NAMALWA (cell line): ENCODE measurements around the gene PPIP5K1.

Experiments
- DNase-seq: peaks from one replicate; pipeline ENCODE4 v3.0.0-alpha.2; 2015; ENCODE audit warnings: low spot score

PPIP5K1 gene

DNA sequence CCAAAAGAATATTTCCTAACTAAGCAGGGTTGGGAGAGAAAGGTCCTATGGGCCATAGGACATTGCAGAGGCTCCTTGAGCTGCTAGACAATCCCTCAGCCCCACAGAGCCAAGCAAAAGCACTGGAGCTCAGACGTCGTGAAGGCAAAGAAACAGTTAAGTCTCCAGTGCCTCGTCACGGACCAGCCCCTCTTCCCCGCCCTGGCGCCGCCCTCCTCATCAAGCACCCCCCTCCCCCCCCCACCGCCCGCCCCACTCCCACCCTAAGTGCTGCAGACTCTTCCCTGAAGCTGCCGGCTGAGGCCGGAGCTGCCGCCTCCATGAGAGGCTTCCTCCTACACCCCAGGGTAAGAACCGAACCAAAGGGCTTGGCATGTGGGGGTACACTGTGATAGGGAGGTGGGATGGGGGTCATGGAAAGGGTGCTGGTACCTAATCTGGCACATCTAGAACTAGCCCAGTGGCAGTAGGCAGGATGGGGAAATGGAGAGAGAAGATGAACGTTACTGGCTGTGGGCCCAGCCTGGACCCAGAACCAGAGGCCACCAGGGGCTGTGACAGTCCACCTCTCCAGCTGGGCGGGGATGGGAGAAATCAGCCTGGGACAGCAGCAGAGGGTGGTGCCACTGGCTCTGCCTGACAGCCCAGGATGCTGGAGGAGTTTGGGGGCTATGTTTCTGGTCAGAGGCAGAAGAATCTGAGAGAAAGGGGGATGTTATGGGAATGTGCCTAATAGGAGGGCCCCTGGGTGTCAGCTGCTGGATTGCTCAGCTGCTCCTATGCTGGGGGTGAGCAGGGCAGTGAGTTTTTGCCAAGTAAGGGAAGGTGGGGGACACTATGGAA, 72.4 kb downstream of the PPIP5K1 start, which contains the start of gene MAP1A:
Gene MAP1A (plus strand): TSS at position 255 of the 843 bp plus-strand sequence. CDS start 3,866 bp downstream, outside the sequence.
- peak; percentile 53 for DNase-seq

DNA sequence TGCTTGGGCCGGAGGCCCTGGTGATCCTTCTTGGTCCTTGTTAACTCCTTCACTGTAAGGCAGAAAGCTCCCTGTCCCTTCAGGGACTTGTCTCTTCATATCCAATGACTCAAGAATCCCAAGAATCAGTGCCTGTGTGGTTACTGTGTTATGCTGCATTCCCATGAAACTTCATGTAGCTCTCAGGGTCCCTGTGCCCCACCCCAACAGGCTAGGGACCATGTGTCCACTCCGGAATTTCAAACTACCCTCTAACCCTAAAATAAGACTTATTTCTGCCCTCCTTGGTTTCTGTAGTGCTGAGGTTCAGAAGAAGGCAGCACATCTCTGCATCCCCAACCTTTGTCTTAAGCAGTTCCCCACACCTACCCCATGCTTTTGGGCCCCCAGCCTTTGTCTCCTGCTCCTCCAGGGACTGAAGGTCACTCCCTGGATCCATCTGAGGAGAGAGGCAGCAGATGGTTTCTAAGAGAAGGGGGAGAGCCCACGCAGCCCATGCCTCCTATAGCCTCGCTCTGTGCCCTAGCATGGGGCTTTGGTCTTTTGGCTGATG, 73.1 kb downstream of the PPIP5K1 start:
- no peak for DNase-seq

DNA sequence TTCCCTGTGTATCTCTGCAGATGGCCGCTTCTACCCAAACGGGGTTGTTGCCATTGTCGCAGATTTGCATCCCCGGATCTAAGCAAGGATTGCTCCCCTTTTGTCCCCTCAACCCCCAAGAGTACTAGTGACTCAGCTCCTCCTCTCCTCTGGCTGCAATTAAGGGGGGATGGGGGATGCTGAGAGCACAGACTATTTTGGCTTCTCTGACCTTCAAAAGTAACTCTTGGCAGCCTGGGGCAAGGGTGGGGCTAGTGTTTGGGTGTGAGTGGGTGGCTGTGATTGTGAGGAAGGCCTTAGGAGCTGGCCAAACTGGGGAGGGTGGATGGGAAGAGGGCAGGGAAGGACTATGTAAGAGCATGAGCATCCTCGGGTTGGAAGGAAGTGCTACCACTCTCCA, 73.8 kb downstream of the PPIP5K1 start:
- no peak for DNase-seq

DNA sequence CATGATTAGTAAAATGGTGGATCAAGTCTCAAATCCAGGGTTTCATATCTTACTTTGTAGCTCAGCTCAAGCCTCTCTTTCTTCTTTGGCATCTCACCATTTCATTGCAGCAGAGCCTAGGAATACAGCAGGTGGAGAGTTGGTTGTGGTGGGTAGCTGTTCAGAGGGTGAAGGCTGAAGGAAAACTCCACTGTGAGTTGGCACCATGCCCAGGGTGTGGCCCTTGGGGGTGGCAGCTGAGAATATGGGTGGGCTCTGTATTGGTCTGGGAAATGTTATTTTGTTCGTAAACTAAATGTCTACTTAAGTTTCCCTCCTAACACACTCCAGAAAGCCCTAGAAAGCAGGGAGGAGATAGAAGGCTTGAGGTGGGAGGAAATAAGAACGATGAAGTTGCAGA, 74.3 kb downstream of the PPIP5K1 start:
- no peak for DNase-seq

DNA sequence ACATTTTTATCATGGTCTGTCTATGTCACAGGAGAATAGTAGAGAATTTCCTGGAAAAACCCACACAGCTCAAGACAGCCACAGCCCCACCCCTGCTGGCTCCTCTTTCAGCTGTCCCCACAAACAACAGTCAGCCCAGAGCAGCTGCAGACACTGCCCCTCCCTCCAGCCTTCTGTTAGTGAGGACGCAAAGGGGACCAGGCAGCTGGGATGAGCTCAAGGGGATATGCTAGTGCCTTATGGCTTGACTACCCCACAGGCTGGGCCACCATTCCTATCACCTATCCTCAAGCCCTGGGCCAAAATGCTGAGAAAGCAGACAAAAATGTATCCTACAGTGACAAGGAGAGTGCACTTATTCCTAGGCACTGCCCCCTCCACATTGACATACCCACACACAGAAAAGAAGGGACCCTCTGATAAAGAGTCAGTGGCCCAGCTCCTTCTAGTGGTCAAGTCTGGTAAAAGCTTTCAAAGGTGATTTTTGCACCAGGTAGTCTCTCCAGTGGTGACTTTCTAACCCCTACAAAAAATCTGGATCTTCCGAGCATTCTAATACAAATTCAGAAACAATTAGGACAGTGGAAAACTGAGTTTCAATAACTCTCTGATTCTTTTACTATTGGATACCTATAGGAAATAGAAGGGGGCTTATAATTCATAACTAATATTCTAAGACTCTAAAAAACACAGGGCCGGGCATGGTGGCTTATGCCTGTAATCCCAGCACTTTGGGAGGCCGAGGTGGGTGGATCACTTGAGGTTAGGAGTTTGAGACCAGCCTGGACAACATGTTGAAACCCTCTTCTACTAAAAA, 75.6 kb downstream of the PPIP5K1 start:
- peak; percentile 75 for DNase-seq

DNA sequence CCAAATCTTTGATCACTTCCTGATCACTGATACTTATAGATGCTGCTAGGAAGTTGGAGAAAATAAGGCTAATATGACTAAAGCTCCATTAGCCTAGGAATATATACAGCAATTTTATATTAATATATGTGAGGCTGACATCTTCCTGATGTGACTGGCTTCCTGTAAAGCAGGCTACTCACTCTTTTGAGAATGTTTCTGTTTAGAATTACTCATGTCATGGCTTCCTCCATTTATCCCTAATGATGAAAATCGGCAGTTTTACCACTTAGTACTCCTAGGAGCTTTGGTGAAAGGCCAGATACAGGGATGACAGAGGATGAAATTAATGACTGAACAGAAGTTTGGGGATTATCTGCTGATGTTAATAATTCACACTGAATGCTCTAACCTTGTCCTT, 76.5 kb downstream of the PPIP5K1 start:
- DNase-seq, result no peak

DNA sequence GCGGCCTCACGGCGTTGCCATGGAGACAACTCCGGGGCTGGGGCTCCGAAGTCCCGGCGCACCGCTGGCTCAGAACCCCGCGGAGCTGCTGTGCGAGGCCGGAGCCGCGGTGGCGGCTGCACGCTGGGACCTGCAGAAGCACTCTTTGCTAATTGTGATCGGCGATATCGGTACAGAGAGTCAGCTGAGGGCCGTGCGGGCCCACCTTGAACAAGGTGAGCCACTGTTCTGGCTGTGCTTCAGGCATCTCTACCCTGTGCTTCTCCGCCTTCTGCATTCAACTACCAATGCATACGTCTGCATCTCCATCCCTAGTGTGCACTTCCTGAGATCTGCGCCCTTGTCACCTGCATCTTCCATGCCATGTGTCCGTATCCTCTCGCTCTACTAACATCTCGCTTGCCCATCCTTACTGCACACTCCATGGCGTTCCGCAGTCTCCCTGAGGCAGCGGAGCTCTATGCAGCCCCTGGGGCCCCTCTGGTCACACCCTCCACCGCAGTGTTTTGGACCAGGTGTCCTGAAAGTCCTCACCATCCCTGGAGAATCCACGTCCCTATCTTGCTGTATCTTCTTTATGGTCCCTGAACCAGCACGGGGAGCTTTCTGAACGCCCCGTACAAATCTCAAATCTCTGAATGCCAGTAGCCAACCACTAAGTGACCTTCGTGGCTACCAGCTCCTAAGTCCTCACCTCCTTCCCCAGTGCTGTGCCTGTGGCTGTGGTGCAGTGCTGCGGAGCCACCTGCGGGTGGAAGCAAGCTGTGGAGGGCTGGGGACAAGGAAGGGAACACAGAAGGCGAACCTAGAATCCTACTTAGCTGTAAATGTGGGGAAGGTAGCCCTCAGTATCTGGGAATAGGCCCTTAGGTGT, 78.8 kb downstream of the PPIP5K1 start:
- DNase-seq, result peak; percentile 53

DNA sequence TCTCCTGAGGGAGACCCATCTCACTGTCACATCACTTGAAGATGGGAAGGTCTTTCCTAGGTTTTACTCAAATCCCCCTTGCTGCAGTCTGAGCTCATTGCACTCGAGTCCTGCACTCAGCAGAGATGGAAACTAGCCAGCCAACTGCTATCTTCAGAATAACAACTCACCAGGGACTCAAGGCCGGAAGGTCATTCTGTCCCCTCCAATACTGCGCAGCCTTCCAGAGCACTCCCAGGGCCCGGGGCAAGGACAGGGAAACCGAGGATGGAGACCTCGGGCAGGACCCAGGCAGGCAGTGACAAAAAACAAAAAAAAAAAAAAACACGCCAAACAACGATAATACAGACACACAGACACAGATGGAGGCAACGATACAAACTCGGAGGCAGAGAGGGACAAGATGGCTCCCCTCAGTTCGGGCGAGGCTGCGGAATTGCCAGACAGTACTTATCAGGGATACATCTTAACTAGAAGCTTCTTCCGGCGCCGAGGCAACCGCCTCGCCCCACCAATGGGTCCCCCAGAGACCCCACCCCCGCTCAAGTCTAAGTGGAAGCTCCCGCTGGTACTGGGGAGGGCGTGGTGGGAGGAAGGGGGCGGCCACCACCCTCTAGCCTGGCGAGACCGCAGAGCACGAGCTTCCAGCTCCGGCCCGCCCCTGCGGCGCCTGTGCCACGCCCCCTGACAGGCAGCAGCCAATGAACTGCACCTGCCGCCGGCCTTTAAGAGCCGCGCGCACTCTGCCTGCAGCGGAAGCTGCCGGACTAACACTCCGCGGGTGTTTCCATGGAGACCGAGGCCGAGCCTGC, 79.6 kb downstream of the PPIP5K1 start:
- DNase-seq, result peak; percentile 99

DNA sequence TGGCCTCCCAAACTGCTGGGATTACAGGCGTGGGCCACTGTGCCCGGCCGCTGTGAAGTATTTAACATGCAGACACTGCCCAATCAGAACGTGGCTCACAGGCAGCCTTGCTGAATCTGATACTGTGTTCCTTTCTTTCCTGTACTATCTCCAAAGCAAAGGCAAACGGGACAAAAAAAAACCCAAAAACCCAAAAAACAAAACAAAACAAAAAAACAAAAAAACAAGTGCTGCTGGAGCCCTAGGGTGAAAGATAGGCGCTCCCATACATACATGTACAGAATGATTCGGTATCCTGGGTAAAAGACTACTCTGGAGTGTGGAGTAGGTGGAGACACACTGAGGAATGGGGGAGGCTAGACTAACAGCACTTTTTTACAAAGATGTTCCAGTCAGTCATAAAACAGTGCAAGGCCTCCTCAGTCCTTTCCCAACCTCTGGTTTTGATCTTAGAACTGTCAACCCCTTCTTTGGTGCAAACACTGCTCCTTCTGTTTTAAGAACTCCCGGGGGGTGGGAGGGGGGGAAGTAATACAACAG, 80.3 kb downstream of the PPIP5K1 start:
- no peak for DNase-seq

DNA sequence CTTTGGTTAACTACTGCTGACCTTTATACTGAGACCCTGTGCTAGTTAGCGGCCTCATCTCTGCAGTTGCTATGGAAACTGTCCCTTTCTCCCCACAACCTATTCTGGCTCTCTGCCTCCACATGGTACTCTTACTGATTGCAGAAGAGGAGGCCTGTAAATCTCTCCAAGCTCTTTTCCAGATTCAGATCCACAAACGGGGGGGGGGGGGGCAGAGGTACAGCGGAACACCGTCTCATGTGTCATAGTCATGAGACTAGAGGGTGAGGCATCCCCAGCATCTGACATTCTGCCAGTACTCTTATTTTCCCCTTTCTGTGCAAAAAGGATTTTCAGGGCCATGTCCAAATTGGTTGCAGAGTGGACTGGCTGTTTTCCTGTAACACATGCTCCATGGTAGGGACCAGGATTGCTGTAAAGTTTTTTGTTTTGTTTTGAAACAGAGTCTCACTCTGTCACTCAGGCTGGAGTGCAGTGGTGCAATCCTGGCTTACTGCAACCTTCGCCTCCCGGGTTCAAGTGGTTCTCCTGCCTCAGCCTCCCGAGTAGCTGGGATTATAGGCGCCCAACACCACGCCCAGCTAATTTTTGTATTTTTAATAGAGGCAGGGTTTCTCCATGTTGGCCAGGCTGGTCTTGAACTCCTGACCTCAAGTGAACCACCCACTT, 80.9 kb downstream of the PPIP5K1 start:
- DNase-seq, result no peak

DNA sequence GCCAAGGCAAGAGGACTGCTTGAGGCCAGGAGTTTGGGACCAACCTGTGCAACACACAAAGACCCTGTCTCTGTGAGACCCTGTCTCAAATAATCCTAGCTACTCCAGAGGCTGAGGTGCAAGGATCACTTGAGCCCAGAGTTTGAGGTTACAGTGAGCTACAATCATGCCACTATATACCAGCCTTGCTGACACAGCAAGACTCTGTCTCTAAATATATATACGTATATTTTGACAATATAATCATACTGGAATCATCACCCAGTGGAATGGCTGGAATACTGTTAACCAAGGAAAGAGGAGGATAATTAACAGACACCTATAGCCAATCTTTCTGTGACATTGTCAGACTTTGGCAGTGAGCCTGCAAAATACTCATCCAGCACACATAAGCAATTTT, 81.6 kb downstream of the PPIP5K1 start:
- DNase-seq, result no peak

DNA sequence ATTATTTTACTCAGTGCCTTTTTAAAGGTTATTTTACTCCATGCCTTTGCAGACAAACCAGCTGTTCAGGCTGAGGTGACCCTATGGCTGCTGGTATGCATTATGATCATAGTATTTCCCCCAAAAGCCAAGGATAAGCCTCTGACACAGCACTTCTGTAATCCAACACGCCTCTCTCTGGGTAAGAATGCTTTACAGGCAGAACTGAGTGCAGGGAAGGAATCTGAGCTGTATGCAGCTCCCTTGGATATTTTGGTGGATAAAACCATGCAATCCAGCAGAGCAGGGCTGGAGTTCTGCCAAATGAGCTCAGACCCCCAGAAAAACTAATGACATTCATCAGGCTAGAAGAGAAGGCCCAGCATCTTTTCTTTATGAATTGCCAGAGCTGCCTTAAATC, 84.3 kb downstream of the PPIP5K1 start:
- no peak for DNase-seq

DNA sequence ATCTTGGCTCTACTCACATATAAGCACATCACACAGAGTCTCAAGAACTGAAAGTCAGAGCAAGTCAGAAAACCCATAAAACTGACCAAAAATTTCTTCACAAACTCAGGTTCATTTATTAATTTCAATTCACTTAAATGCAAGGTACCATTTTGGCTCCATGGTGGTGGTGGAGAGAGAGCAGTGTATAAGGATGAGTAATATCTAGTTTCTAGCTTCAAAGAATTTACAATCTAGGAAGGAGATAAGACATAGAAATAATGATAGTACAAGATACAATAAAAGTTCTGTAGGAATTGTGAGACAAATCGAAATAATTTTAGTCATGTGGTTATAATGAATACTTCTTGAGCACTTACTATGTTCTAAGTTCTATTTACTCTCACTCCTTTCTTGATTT, 90.4 kb downstream of the PPIP5K1 start:
- DNase-seq, result no peak

DNA sequence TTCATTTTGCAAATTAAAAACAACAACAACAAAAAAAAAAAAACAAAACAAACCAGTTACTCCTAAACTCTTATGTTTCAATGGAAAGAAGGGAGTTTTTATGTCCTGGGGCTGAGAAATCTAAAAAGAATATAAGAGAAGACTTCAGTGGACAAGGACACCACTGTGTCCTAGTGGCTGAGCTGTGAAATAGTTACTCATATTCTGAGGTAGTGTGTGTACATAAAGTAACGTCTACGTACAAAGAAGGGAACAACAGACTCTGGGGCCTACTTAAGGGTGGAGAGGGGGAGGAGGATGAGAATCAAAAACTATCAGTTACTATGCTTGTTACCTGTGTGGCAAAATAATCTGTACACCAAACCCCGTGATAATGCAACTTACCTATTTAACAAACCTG, 91.0 kb downstream of the PPIP5K1 start:
- DNase-seq, result no peak

DNA sequence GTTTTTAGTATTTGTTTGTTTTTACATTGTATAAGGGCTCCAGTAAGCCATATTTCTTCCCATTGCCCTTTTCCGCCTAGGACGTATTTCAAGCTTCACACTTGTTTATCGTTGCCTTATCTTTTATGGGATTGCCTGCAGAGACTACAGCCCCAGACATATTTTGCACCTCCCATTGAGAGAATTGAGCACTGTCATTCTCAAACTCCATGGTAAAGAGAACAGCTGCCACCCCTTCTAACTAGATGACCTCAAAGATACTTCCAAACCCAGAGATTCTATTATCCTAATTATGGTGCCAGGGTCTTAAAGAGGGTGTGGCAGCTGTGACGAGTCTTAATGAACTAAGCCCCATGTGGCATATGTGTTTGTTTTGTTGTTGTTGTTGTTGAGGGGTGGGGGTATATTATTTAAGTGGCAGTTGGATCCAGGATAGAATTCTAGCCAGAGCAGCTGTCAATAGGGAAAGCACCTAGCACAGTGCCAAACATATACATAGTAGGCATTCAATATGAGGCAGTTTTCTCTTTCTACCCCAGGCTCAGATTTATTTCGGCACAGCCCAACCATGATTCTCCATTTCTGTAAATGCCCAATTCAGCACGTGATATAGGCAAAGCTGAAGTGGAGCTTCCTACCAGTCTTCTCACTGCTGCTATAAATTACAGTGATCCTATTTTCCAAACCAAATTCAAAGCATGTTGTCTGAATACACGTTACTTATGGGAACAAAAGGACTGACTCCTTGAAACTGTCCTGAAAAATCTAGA, 96.1 kb downstream of the PPIP5K1 start:
- DNase-seq, result no peak

DNA sequence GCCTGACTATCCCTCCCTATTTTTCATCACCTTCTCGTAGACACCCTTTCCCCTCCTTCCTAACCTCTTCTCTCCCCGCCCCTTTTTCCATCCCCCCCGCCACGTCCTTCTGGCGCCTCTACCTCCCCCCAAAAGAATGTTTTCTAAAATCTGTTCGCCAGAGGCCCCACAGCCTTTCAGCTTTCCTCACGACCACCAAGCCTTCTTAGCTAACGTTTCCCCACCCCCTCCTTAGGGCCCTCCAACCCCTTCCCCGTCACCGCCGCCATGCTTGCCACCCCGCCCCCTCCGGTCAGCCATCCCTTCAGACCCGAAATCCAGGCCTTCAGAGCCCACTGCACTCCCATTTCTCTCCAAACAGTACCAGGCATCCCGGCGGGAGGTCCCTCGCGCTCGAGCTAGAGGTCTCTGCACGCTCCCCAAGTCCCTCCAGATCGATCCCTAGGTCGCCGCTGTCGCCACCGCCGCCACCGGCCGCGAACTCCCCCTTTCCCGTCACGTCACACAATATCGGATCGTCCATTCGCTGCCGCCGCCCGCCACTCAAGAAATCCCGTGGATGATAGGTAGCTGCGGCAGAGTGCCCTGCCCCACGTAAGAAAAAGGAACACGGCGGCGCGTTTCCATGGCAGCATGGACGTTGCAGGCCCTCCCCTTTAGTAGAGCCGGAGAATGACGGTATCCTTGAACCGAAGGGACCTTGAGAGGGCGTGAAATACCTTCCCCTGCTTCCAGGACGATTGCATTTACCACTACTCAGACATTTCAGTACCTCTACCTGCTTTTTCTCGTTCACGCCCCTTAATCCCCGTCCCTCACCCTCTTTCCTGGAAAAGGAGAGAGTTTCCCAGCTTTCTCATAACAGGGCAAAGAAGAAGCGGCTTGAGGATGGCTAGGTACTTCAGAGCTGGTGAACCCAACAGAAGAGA, 97.1 kb downstream of the PPIP5K1 start, which contains the start of gene TP53BP1:
Gene TP53BP1 (minus strand): TSS at position 484 of the 929 bp plus-strand sequence. CDS start 113 bp downstream, at position 371.
- DNase-seq, result peak; percentile 98

DNA sequence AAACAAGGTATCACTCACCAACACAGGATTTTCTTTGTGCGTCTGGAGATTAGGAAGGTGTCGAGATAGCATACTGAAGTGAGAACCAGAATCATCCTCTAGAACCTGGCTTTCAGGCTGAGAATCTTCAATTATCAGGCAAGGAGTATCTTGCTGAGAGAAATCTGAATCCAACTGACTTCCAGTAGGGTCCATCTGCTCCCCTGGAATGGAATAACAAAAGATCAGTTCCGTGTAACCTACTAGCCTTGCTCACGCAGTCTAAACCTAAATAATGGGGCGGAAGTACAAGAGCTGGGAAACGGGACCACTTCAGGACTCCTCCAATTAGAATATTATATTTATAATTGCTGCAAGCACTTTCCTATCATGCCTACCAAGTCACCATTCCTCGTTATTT, 97.7 kb downstream of the PPIP5K1 start:
- peak; percentile 39 for DNase-seq

DNA sequence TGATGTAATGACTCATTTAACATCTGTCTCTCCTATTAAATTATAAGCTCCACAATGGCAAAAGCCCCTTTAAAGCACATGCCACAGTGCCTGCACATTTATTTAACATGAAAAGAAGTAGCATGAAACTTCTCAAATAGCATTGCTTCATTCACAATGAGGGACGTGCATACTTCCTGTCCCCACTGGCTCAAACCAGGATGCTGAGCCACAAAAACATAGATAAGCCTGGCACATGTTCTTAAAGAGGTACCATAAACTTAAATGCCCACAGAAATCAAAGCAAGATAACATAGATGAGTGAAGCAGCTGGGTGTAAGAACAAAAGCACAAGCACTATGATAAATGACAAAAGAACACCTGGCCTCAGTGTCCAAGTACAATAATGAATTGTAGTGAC, 100.8 kb downstream of the PPIP5K1 start:
- no peak for DNase-seq
